HG02970 (cell line): ENCODE data around the gene COLGALT1.
A peak's percentile ranks its signal among the peaks of the same experiment; 100 is the strongest.
"Not testable (repeated sequence)": the region's sequence is repeated elsewhere in the genome, so short reads cannot be mapped to it uniquely, and the experiment has no call there.

Experiments used
- ATAC-seq: cut with Tn5 transposase; IDR thresholded peaks from one replicate; pipeline ENCODE4 v1.9.1; 2021; ENCODE audit warnings: mild to moderate bottlenecking, moderate library complexity, moderate number of reproducible peaks; ENCODE audit not compliant: unreplicated experiment, low FRiP score

Gene COLGALT1

GRCh38 chr19:17590866-17591265 is 35.4 kb downstream of the COLGALT1 start:
- no peak for ATAC-seq

- not testable (repeated sequence) for ATAC-seq
These were observed 38.8 kb downstream of the COLGALT1 start for GRCh38 chr19:17594296-17594695.

- ATAC-seq, result not testable (repeated sequence)
These were observed 42.6 kb downstream of the COLGALT1 start for GRCh38 chr19:17598063-17598462.

- ATAC-seq, result no peak
These were observed 43.5 kb downstream of the COLGALT1 start for GRCh38 chr19:17598953-17599352.

GRCh38 chr19:17599780-17600179 is 44.3 kb downstream of the COLGALT1 start:
- no peak for ATAC-seq

GRCh38 chr19:17601683-17602082 is 46.2 kb downstream of the COLGALT1 start:
- ATAC-seq, result no peak

- no peak for ATAC-seq
These were observed 46.8 kb downstream of the COLGALT1 start for GRCh38 chr19:17602217-17602616.

- ATAC-seq, result no peak
These were observed 47.5 kb downstream of the COLGALT1 start for GRCh38 chr19:17602872-17603510.

GRCh38 chr19:17604372-17605025 is 49.0 kb downstream of the COLGALT1 start:
- ATAC-seq, result no peak

GRCh38 chr19:17605117-17605516 is 49.7 kb downstream of the COLGALT1 start:
- ATAC-seq, result no peak

GRCh38 chr19:17605761-17606589 is 50.5 kb downstream of the COLGALT1 start:
- peak; percentile 63 for ATAC-seq

- ATAC-seq, result peak; percentile 8
These were observed 51.2 kb downstream of the COLGALT1 start for GRCh38 chr19:17606590-17607185.

GRCh38 chr19:17607936-17608335 is 52.5 kb downstream of the COLGALT1 start:
- no peak for ATAC-seq

- no peak for ATAC-seq
These were observed 54.9 kb downstream of the COLGALT1 start for GRCh38 chr19:17610384-17610783.

- ATAC-seq, result no peak
These were observed 56.2 kb downstream of the COLGALT1 start for GRCh38 chr19:17611462-17612244.

GRCh38 chr19:17614476-17614875 is 59.0 kb downstream of the COLGALT1 start:
- ATAC-seq, result no peak

- ATAC-seq, result no peak
These were observed 60.6 kb downstream of the COLGALT1 start for GRCh38 chr19:17615889-17616685.

GRCh38 chr19:17616686-17616960 is 61.2 kb downstream of the COLGALT1 start:
- no peak for ATAC-seq

- ATAC-seq, result no peak
These were observed 61.7 kb downstream of the COLGALT1 start for GRCh38 chr19:17616961-17617806.
